ENCODE measurements around the gene KEAP1.
"Not testable (repeated sequence)": the region's sequence is repeated elsewhere in the genome, so short reads cannot be mapped to it uniquely, and the experiment has no call there.

Gene KEAP1

GRCh38 chr19:10503002-10503789 lies at the start of gene KEAP1:
Gene KEAP1, minus strand, starts transcription at chr19:10503356. Its CDS starts 3,323 bp downstream, at chr19:10500033.
- in situ Hi-C loops (cut with HindIII; ENCODE audit: low sequenced_read_pairs) = no loop called here

- in situ Hi-C loops (cut with HindIII; ENCODE audit: low sequenced_read_pairs) = no loop called here
Observed at GRCh38 chr19:10552510-10553053, 49.4 kb upstream of the KEAP1 start.

- in situ Hi-C loops (cut with HindIII; ENCODE audit: low sequenced_read_pairs) = no loop called here
Observed at GRCh38 chr19:10551698-10552301, 48.6 kb upstream of the KEAP1 start.

- in situ Hi-C loops (cut with HindIII; ENCODE audit: low sequenced_read_pairs) = not testable (repeated sequence)
Observed at GRCh38 chr19:10551006-10551405, 47.9 kb upstream of the KEAP1 start.

- in situ Hi-C loops (cut with HindIII; ENCODE audit: low sequenced_read_pairs) = no loop called here
Observed at GRCh38 chr19:10550336-10550735, 47.2 kb upstream of the KEAP1 start.

GRCh38 chr19:10549733-10550132 lies 46.6 kb upstream of the KEAP1 start:
- in situ Hi-C loops (cut with HindIII; ENCODE audit: low sequenced_read_pairs) = no loop called here

GRCh38 chr19:10548746-10549276 lies 45.7 kb upstream of the KEAP1 start:
- in situ Hi-C loops (cut with HindIII; ENCODE audit: low sequenced_read_pairs) = no loop called here

GRCh38 chr19:10546817-10547216 lies 43.7 kb upstream of the KEAP1 start:
- in situ Hi-C loops (cut with HindIII; ENCODE audit: low sequenced_read_pairs) = no loop called here

GRCh38 chr19:10544753-10545251 lies 41.6 kb upstream of the KEAP1 start:
- in situ Hi-C loops (cut with HindIII; ENCODE audit: low sequenced_read_pairs) = no loop called here

GRCh38 chr19:10544242-10544752 lies 41.1 kb upstream of the KEAP1 start:
- in situ Hi-C loops (cut with HindIII; ENCODE audit: low sequenced_read_pairs) = no loop called here

- in situ Hi-C loops (cut with HindIII; ENCODE audit: low sequenced_read_pairs) = no loop called here
Observed at GRCh38 chr19:10543420-10544241, 40.5 kb upstream of the KEAP1 start, which contains the start of gene ATG4D. Gene ATG4D, plus strand, starts transcription at chr19:10543904. Its CDS starts 187 bp downstream, at chr19:10544091.

- in situ Hi-C loops (cut with HindIII; ENCODE audit: low sequenced_read_pairs) = no loop called here
Observed at GRCh38 chr19:10543059-10543419, 39.9 kb upstream of the KEAP1 start.

- in situ Hi-C loops (cut with HindIII; ENCODE audit: low sequenced_read_pairs) = not testable (repeated sequence)
Observed at GRCh38 chr19:10539016-10539415, 35.9 kb upstream of the KEAP1 start.

GRCh38 chr19:10538204-10538983 lies 35.2 kb upstream of the KEAP1 start:
- in situ Hi-C loops (cut with HindIII; ENCODE audit: low sequenced_read_pairs) = no loop called here

GRCh38 chr19:10537668-10538067 lies 34.5 kb upstream of the KEAP1 start:
- in situ Hi-C loops (cut with HindIII; ENCODE audit: low sequenced_read_pairs) = no loop called here

GRCh38 chr19:10535613-10536012 lies 32.5 kb upstream of the KEAP1 start:
- in situ Hi-C loops (cut with HindIII; ENCODE audit: low sequenced_read_pairs) = no loop called here

GRCh38 chr19:10533646-10534386 lies 30.7 kb upstream of the KEAP1 start:
- in situ Hi-C loops (cut with HindIII; ENCODE audit: low sequenced_read_pairs) = no loop called here

- in situ Hi-C loops (cut with HindIII; ENCODE audit: low sequenced_read_pairs) = no loop called here
Observed at GRCh38 chr19:10532457-10532856, 29.3 kb upstream of the KEAP1 start.

GRCh38 chr19:10526887-10527286 lies 23.7 kb upstream of the KEAP1 start:
- in situ Hi-C loops (cut with HindIII; ENCODE audit: low sequenced_read_pairs) = not testable (repeated sequence)

All from DLD1 (cell line).